HG03280 (cell line): ENCODE measurements around the gene FBP1.

ENCODE experiments used
- ATAC-seq: cut with Tn5 transposase; IDR thresholded peaks from one replicate; pipeline ENCODE4 v1.9.1; 2021; ENCODE audit warnings: mild to moderate bottlenecking, moderate library complexity; ENCODE audit not compliant: unreplicated experiment

The FBP1 gene

GRCh38 chr9:94639061-94639998 lies at the start of gene FBP1:
Gene FBP1 (minus strand): TSS chr9:94639518. CDS start chr9:94639310, 208 bp downstream.
- no peak for ATAC-seq

- no peak for ATAC-seq
These were observed 48.1 kb upstream of the FBP1 start for GRCh38 chr9:94687451-94687850.

- no peak for ATAC-seq
These were observed 46.0 kb upstream of the FBP1 start for GRCh38 chr9:94685359-94685758.

- ATAC-seq, result no peak
These were observed 42.2 kb upstream of the FBP1 start for GRCh38 chr9:94681508-94681907.

- ATAC-seq, result no peak
These were observed 41.3 kb upstream of the FBP1 start for GRCh38 chr9:94680621-94681020.

GRCh38 chr9:94680020-94680419 lies 40.7 kb upstream of the FBP1 start:
- no peak for ATAC-seq

- ATAC-seq, result no peak
These were observed 40.3 kb upstream of the FBP1 start for GRCh38 chr9:94679587-94679986.

- ATAC-seq, result no peak
These were observed 38.6 kb upstream of the FBP1 start for GRCh38 chr9:94677929-94678328.

GRCh38 chr9:94676446-94677131 lies 37.3 kb upstream of the FBP1 start:
- ATAC-seq, result no peak

GRCh38 chr9:94675008-94675881 lies 35.9 kb upstream of the FBP1 start:
- no peak for ATAC-seq

- no peak for ATAC-seq
These were observed 33.6 kb upstream of the FBP1 start for GRCh38 chr9:94672811-94673487.

GRCh38 chr9:94668928-94669729 lies 29.8 kb upstream of the FBP1 start:
- peak; percentile 82 for ATAC-seq

- no peak for ATAC-seq
These were observed 29.2 kb upstream of the FBP1 start for GRCh38 chr9:94668418-94668927.

- no peak for ATAC-seq
These were observed 27.2 kb upstream of the FBP1 start for GRCh38 chr9:94666364-94667099.

GRCh38 chr9:94665613-94666012 lies 26.3 kb upstream of the FBP1 start:
- no peak for ATAC-seq

- no peak for ATAC-seq
These were observed 25.5 kb upstream of the FBP1 start for GRCh38 chr9:94664801-94665200.

GRCh38 chr9:94663640-94664039 lies 24.3 kb upstream of the FBP1 start:
- no peak for ATAC-seq

- no peak for ATAC-seq
These were observed 23.8 kb upstream of the FBP1 start for GRCh38 chr9:94663140-94663539.
